Heart right ventricle (tissue), 16 donors: ENCODE results near the gene LGALS13. TPM values are rescaled to one million over a fixed set of nuclear protein-coding genes. Genes with fewer than 3 reads are reported as not detected.

ENCODE experiments used
- ATAC-seq, 8 donors: fragments of 200-7000 bp; cut with Tn5 transposase; one replicate each; pipeline ENCODE4 v1.9.1; 2020; ENCODE audit warnings: mild to moderate bottlenecking in 8 of 8, moderate library complexity in 8 of 8, moderate number of reproducible peaks in 1 of 8
- DNase-seq, 2 donors: peaks; one replicate each; pipeline ENCODE4 v3.0.0-alpha.2; 2020
- H3K27ac ChIP-seq, 10 donors: fragments of 200-600 bp; sonication (generic) in 2 of 10; one replicate each; pipeline versions ENCODE4 v1.5.0 to v1.8.0; 2020 to 2022; ENCODE audit warnings: mild to moderate bottlenecking in 3 of 10
- H3K27me3 ChIP-seq, 7 donors: fragments of 200-600 bp; one replicate each; pipeline ENCODE4 v1.8.0; 2021 to 2022; ENCODE audit warnings: mild to moderate bottlenecking in 2 of 7
- H3K36me3 ChIP-seq, 9 donors: fragments of 200-600 bp; sonication (generic) in 1 of 9; one replicate each; pipeline versions ENCODE4 v1.5.0 to v1.8.0; 2020 to 2022; ENCODE audit warnings: mild to moderate bottlenecking in 2 of 9
- H3K4me1 ChIP-seq, 9 donors: fragments of 200-600 bp; sonication (generic) in 1 of 9; one replicate each; pipeline versions ENCODE4 v1.5.0 to v1.8.0; 2020 to 2022; ENCODE audit warnings: mild to moderate bottlenecking in 4 of 9
- H3K4me3 ChIP-seq, 10 donors: fragments of 200-600 bp; sonication (generic) in 2 of 10; one replicate each; pipeline versions ENCODE4 v1.5.0 to v1.8.0; 2020 to 2022; ENCODE audit warnings: mild to moderate bottlenecking in 7 of 10, moderate library complexity in 2 of 10
- H3K9me3 ChIP-seq, 11 donors: fragments of 200-600 bp in 10 of 11; sonication (generic) in 2 of 11; one replicate each; pipeline versions ENCODE4 v1.5.0 to v1.8.0; 2013 to 2022; ENCODE audit warnings: mild to moderate bottlenecking in 2 of 11, control low read depth in 1 of 11, moderate library complexity in 1 of 11
- WGBS, 2 donors: extraction: QIAGEN DNeasy Blood & Tissue Kit; methylation state at CpG; one replicate each; pipeline ENCODE4 v1.1.7; 2013; ENCODE audit warnings: inconsistent platforms in 1 of 2; 5-methylcytosine and 5-hydroxymethylcytosine counted together
- intact Hi-C, 10 donors: fragments of 100-400 bp; cut with DNase I; formaldehyde crosslinking; loops; one replicate each; pipeline versions ENCODE4 v1.11.1 to v1.14.2; 2022
- polyA plus RNA-seq, 2 donors: library from polyadenylated mRNA; stranded (reverse); fragments of 200-250 nt; gene quantifications; one replicate each; pipeline ENCODE4 v1.2.3, GENCODE V29; 2013
- total RNA-seq, 10 donors: library from RNA; stranded (reverse); fragmentation: NEBNext Ultra II Directional in 3 of 10; extraction: Animal tissue kit (Norgen Biotek cat#: 25700) in 3 of 10; gene quantifications; one replicate each; pipeline versions ENCODE4 v1.2.1 to v1.2.4, GENCODE V29; 2021 to 2023
- TF ChIP-seq, protein P1 (sequence below), 9 donors: fragments of 200-600 bp; sonication (generic) in 2 of 9; IDR thresholded peaks; one replicate each; pipeline versions ENCODE4 v1.5.0 to v1.8.0; 2021 to 2022; ENCODE audit warnings: antibody characterized with exemption in 9 of 9, mild to moderate bottlenecking in 5 of 9, moderate library complexity in 1 of 9
- donor health status: Arrhythmogenic right ventricular cardiomyopathy.
- donor health status: ischemic (EF 13 %, LVEDD 7.1; RV severe dilation, severe dysfunction).
- donor health status: healthy with polysubstance abuse.
- donor health status: DM: no; HTN: yes; CAD: no.
- donor health status: DM: no; HTN: no; CAD: no.
- donor health status: ischemic (EF 25% LVEDD 6.9; RV normal size, moderate dysfunction).
- donor health status: ischemic (EF 25% LVEDD 5.7; RV mildly dilated, moderate dysfunction).
- donor health status: healthy.
- donor health status: DM: yes; HTN: yes; CAD: no.
- donor health status: Ischemic cardiomyopathy.
- donor health status: ischemic (EF 35%, LVEDD 5.7; RV mildly dilated, moderate dysfunction).
- donor health status: nonischemic (EF 11% LVEDD 7.7; RV severe dilation, severe dysfunction).
- donor health status: DM: yes; HTN: yes; CAD: no.
- donor health status: PGD.
- donor health status: ischemic (EF 29% LVEDD 5.4; RV normal size, mild dysfunction).
- donor health status: nonischemic (EF 23%, LVEDD 6.1; RV moderate dilation, normal function).

LGALS13 gene
- total and polyA plus RNA-seq, 12 donors: not detected

DNA sequence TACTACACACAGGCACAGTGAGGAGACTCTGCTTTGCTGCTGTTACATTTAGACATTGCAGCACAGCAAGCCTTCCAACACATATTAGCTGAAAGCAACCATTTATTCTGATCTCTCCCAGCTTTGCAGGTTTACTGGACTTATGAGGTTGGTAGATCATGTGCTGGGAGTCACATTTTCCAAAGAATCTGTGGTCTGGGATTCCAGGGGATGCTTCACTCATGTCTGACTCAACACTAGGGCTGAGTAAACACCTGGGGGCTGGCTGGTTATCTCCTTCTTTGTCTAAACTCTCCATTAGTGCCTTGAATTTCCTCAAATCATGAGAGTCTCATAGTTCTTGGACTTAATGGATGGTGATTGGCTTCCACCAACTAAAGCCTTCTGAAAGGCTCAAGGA, 5.4 kb upstream of the LGALS13 start:
- H3K9me3 ChIP-seq: peaks cover 0 to 10% (median 0%) of the 10 kb centered on the region in 11 donors
- no peak overlapping the region for H3K27ac ChIP-seq
- H3K27me3 ChIP-seq: peaks cover 0 to 27% (median 7%) of the 10 kb centered on the region in 7 donors
- H3K36me3 ChIP-seq: no peaks in the 10 kb centered on the region
- TF ChIP-seq, protein P1, sequence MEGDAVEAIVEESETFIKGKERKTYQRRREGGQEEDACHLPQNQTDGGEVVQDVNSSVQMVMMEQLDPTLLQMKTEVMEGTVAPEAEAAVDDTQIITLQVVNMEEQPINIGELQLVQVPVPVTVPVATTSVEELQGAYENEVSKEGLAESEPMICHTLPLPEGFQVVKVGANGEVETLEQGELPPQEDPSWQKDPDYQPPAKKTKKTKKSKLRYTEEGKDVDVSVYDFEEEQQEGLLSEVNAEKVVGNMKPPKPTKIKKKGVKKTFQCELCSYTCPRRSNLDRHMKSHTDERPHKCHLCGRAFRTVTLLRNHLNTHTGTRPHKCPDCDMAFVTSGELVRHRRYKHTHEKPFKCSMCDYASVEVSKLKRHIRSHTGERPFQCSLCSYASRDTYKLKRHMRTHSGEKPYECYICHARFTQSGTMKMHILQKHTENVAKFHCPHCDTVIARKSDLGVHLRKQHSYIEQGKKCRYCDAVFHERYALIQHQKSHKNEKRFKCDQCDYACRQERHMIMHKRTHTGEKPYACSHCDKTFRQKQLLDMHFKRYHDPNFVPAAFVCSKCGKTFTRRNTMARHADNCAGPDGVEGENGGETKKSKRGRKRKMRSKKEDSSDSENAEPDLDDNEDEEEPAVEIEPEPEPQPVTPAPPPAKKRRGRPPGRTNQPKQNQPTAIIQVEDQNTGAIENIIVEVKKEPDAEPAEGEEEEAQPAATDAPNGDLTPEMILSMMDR (IDR thresholded peaks at IDR 0.05): no peak
- no peak overlapping the region for H3K4me3 ChIP-seq
- ATAC-seq (no peak), DNase-seq (no peak)
- intact Hi-C loops: no loop called here
- no peaks in the 10 kb centered on the region for H3K4me1 ChIP-seq

DNA sequence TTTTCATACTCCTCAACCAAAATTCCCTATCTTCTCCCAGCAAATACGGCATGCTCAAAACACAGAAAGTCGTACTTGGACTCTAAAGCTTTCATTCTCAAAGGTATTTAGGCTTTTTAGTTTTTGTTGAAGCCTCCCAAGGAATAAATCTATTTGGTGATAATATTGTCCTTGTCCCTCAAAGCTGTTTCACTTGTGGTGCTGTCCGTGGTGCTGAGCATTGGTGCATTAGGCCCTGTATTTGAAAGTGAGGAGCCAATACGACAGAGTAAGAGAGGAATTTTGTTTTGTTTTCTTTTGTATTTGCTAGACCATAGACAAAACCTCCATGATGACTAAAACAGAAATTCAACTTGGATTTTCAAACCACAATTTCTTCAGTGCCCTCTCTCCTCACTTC, 3.2 kb upstream of the LGALS13 start:
- H3K4me1 ChIP-seq: no peaks in the 10 kb centered on the region
- H3K27ac ChIP-seq: no peak overlapping the region
- H3K4me3 ChIP-seq: no peak overlapping the region
- WGBS, 2 donors: 16 to 20% methylated on average over 4 of the region's 4 CpGs
- ATAC-seq: no peak
- no peaks in the 10 kb centered on the region for H3K36me3 ChIP-seq
- peak; percentile 13 to 18 for DNase-seq
- TF ChIP-seq, protein P1 (IDR thresholded peaks at IDR 0.05): no peak
- intact Hi-C loops: no loop called here
- H3K9me3 ChIP-seq: peaks cover 0 to 10% (median 0%) of the 10 kb centered on the region in 11 donors
- H3K27me3 ChIP-seq: peaks cover 0 to 27% (median 8%) of the 10 kb centered on the region in 7 donors

DNA sequence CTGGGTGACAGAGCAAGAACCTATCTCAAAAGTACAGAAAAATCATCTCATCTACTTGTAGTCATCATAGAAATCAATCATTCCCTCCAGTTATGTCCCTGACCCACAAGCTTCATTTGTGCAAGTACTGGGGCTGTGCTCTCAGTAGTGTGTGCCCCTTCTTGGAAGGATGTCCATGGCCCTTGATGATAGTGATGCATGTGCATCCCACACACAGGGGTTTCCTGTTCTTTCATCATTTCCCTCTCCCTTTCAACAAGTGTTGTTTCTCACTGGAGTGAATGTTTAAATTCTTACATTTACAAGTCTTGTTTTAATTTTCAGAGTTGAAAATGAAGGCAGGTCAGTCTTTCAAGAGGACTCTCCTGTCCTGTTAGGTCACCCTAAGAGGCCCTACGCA, 1.5 kb downstream of the LGALS13 start:
- Histone ChIP-seq H3K4me1 (no peaks in the 10 kb centered on the region), H3K27me3 (peaks cover 0 to 21% (median 10%) of the 10 kb centered on the region in 7 donors), H3K36me3 (no peaks in the 10 kb centered on the region), H3K4me3 (no peak overlapping the region), H3K9me3 (peaks cover 0 to 10% (median 0%) of the 10 kb centered on the region in 11 donors), H3K27ac (no peak overlapping the region)
- no peak for ATAC-seq
- TF ChIP-seq, protein P1 (IDR thresholded peaks at IDR 0.05): no peak
- intact Hi-C loops: no loop called here
- WGBS, 2 donors: 69 to 73% methylated on average over 1 of the region's 1 CpG
- DNase-seq: no peak

DNA sequence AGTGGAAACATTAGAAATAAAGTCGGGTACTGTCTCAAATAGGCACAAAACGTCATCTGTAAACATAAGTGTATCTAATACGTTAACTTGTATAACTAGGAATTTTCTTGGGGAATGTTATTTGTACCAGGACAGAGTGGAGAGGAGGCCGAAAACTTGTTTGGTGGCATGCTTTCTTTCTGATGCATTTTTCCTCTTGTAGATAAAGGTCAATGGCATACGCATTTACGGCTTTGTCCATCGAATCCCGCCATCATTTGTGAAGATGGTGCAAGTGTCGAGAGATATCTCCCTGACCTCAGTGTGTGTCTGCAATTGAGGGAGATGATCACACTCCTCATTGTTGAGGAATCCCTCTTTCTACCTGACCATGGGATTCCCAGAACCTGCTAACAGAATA, 4.7 kb downstream of the LGALS13 start:
- H3K27me3 ChIP-seq: peaks cover 0 to 16% (median 5%) of the 10 kb centered on the region in 7 donors
- intact Hi-C loops: no loop called here
- no peak overlapping the region for H3K27ac ChIP-seq
- no peaks in the 10 kb centered on the region for H3K9me3 ChIP-seq
- H3K4me1 ChIP-seq: no peaks in the 10 kb centered on the region
- DNase-seq (no peak), ATAC-seq (no peak)
- H3K36me3 ChIP-seq: no peaks in the 10 kb centered on the region
- H3K4me3 ChIP-seq: no peak overlapping the region
- 86 to 87% methylated on average over 9 of the region's 9 CpGs for WGBS, 2 donors
- TF ChIP-seq, protein P1 (IDR thresholded peaks at IDR 0.05): no peak
